ENCODE measurements around the gene FBXO21.

DNA sequence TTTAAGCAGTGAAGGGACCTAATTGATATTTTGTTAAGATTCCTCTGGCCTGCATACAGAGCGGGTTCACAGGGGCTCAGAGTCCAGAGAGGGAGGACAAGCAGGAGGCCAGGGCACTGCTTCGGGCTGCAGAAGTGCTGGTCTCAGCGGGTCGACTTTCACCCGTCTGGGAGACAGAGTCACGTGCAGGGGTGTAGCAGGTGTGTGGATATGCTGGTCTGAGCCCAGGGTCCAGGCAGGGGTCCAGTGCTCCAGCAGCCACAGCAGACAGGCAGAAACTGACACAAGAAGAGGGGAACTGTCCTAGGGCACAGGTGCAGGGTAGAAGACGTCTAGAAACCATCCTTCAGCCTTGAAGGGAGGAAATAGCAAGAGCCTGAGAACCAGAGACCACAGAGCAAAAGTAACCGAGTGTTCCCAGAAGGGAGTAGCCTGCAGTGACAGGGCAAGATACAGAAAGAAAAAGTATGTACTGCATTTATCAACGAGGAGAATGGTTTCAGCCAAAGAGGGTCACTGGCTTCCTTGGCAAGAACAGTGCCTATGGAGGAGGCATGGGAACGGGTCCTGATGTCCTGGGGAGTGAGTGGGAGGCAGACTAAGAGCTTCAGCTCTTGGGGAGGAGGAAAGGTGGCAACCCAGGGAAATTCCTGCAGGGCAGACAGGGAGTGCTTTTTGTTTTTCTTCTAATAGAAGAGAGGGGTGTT is 28.7 kb downstream of the FBXO21 start:
- TF ChIP-seq EZH2 (IDR thresholded peaks at IDR 0.05; ENCODE audit: low read depth, unreplicated experiment) (no peak), CTCF (conservative IDR thresholded peaks at IDR 0.05; ENCODE audit: low read depth in 2 of 2) (no peak), EZH2phosphoT487 (IDR thresholded peaks at IDR 0.05; ENCODE audit: unreplicated experiment) (no peak), POLR2AphosphoS5 (IDR thresholded peaks at IDR 0.05; ENCODE audit: low read depth) (no peak), CREB1 (CRISPR knock-in tag; IDR thresholded peaks at IDR 0.05; ENCODE audit: low read depth) (no peak)
- TF ChIP-seq, protein P1, sequence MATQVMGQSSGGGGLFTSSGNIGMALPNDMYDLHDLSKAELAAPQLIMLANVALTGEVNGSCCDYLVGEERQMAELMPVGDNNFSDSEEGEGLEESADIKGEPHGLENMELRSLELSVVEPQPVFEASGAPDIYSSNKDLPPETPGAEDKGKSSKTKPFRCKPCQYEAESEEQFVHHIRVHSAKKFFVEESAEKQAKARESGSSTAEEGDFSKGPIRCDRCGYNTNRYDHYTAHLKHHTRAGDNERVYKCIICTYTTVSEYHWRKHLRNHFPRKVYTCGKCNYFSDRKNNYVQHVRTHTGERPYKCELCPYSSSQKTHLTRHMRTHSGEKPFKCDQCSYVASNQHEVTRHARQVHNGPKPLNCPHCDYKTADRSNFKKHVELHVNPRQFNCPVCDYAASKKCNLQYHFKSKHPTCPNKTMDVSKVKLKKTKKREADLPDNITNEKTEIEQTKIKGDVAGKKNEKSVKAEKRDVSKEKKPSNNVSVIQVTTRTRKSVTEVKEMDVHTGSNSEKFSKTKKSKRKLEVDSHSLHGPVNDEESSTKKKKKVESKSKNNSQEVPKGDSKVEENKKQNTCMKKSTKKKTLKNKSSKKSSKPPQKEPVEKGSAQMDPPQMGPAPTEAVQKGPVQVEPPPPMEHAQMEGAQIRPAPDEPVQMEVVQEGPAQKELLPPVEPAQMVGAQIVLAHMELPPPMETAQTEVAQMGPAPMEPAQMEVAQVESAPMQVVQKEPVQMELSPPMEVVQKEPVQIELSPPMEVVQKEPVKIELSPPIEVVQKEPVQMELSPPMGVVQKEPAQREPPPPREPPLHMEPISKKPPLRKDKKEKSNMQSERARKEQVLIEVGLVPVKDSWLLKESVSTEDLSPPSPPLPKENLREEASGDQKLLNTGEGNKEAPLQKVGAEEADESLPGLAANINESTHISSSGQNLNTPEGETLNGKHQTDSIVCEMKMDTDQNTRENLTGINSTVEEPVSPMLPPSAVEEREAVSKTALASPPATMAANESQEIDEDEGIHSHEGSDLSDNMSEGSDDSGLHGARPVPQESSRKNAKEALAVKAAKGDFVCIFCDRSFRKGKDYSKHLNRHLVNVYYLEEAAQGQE (IDR thresholded peaks at IDR 0.05; ENCODE audit: unreplicated experiment) = no peak
